ENCODE results near the gene SLC22A1.

The SLC22A1 gene

DNA sequence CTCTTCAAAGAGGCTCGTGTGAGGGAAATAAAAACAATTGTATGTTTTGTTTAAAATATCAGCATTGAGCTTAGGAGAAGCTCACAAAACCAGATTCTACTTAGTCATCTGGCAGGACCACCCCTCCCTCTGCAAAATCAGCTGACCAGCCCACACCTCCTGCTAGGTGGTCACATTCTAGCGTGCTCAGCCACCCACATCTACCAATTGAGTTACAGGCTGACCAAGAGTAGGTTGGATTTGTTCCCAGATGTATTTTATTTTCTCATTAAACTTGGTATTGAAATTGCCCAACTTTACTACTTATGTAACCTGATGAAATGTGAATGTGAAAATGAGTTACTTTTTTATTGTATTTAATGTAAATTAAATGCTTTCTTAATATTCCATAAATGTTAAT is 80.8 kb downstream of the SLC22A1 start:
- no peak overlapping the region for H2BK120ac ChIP-seq (ENCODE audit: low read depth, low read length)
- no peak overlapping the region for H3K27ac ChIP-seq (ENCODE audit: low read length, poor library complexity, severe bottlenecking)
- H3K4ac ChIP-seq (ENCODE audit: low read depth in 1 of 2, low read length in 2 of 2), result no peak overlapping the region
- no peak for DNase-seq
- no peaks in the 10 kb centered on the region for H3K36me3 ChIP-seq (ENCODE audit: control insufficient read depth in 1 of 2, insufficient read depth in 2 of 2, low read depth in 1 of 2, low read length in 2 of 2)
- no peak overlapping the region for H4K91ac ChIP-seq (ENCODE audit: low read length)
- no peak overlapping the region for H4K8ac ChIP-seq (ENCODE audit: low read length)
- no peak overlapping the region for H3K4me2 ChIP-seq (ENCODE audit: low read length, poor library complexity, severe bottlenecking)
- no peaks in the 10 kb centered on the region for H3K79me1 ChIP-seq (replicated peaks; ENCODE audit: low read length, poor library complexity, severe bottlenecking)
- H2AK5ac ChIP-seq (ENCODE audit: low read length, severe bottlenecking), result no peak overlapping the region
- H2AFZ ChIP-seq (ENCODE audit: low read depth, low read length), result no peak overlapping the region
- WGBS, result no CpG with 5 or more reads among the region's 2 CpGs
- H3K14ac ChIP-seq (ENCODE audit: low read length in 2 of 2), result no peak overlapping the region
- no peak overlapping the region for H2BK5ac ChIP-seq (ENCODE audit: low read depth, low read length, poor library complexity, severe bottlenecking)
- H3K23ac ChIP-seq (ENCODE audit: low read length in 2 of 2), result no peak overlapping the region
- H3K9ac ChIP-seq (ENCODE audit: low read length), result no peak overlapping the region
- no peaks in the 10 kb centered on the region for H3K9me3 ChIP-seq (ENCODE audit: control insufficient read depth, low read length)
- H3K4me3 ChIP-seq (ENCODE audit: insufficient read depth in 1 of 2, low read depth in 1 of 2, low read length in 2 of 2), result no peak overlapping the region
- H3K27me3 ChIP-seq (ENCODE audit: control insufficient read depth in 1 of 2, insufficient read depth in 1 of 2, low read length in 2 of 2), result no peaks in the 10 kb centered on the region
- peaks cover 7% of the 10 kb centered on the region for H3K4me1 ChIP-seq (ENCODE audit: control insufficient read depth, insufficient read depth, low read depth, low read length)
- H3K18ac ChIP-seq (ENCODE audit: low read depth in 1 of 2, low read length in 2 of 2), result no peak overlapping the region
- no peak overlapping the region for H2BK15ac ChIP-seq (ENCODE audit: low read depth, poor library complexity, severe bottlenecking)
- H2BK12ac ChIP-seq (ENCODE audit: low read length in 2 of 2), result no peak overlapping the region

DNA sequence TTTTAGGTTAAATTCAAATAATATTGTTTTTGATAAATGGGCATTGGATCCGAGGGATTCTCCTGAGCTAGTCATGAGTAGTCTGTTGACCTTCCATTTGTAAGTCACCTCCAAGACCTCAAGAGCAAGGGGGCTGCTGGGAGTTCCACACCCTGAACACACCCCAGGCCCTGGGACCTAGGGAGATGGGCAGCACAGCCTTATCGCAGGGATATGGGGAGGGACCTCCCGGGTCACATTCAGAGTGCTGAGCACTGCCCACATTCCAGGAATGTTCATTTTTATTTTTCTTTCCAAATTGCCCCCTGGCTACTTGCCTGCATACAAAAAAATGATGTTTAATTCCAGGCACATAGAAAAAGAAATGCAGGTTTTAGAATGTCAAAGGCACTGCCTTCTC is 81.5 kb downstream of the SLC22A1 start:
- H3K79me1 ChIP-seq (replicated peaks; ENCODE audit: low read length, poor library complexity, severe bottlenecking), result no peaks in the 10 kb centered on the region
- H3K36me3 ChIP-seq (ENCODE audit: control insufficient read depth in 1 of 2, insufficient read depth in 2 of 2, low read depth in 1 of 2, low read length in 2 of 2), result no peaks in the 10 kb centered on the region
- no peak overlapping the region for H3K23ac ChIP-seq (ENCODE audit: low read length in 2 of 2)
- no peak overlapping the region for H2BK120ac ChIP-seq (ENCODE audit: low read depth, low read length)
- no peak overlapping the region for H3K27ac ChIP-seq (ENCODE audit: low read length, poor library complexity, severe bottlenecking)
- no peaks in the 10 kb centered on the region for H3K27me3 ChIP-seq (ENCODE audit: control insufficient read depth in 1 of 2, insufficient read depth in 1 of 2, low read length in 2 of 2)
- no peak overlapping the region for H2BK5ac ChIP-seq (ENCODE audit: low read depth, low read length, poor library complexity, severe bottlenecking)
- no peak overlapping the region for H3K9ac ChIP-seq (ENCODE audit: low read length)
- no peak overlapping the region for H3K4me3 ChIP-seq (ENCODE audit: insufficient read depth in 1 of 2, low read depth in 1 of 2, low read length in 2 of 2)
- peak overlapping the region; percentile 63 for H2AK5ac ChIP-seq (ENCODE audit: low read length, severe bottlenecking)
- 75% methylated on average over 3 of the region's 3 CpGs for WGBS
- no peak overlapping the region for H3K14ac ChIP-seq (ENCODE audit: low read length in 2 of 2)
- no peak overlapping the region for H3K4me2 ChIP-seq (ENCODE audit: low read length, poor library complexity, severe bottlenecking)
- H4K8ac ChIP-seq (ENCODE audit: low read length), result no peak overlapping the region
- peaks cover 7% of the 10 kb centered on the region for H3K4me1 ChIP-seq (ENCODE audit: control insufficient read depth, insufficient read depth, low read depth, low read length)
- no peak overlapping the region for H4K91ac ChIP-seq (ENCODE audit: low read length)
- H2BK15ac ChIP-seq (ENCODE audit: low read depth, poor library complexity, severe bottlenecking), result no peak overlapping the region
- H3K18ac ChIP-seq (ENCODE audit: low read depth in 1 of 2, low read length in 2 of 2), result no peak overlapping the region
- no peaks in the 10 kb centered on the region for H3K9me3 ChIP-seq (ENCODE audit: control insufficient read depth, low read length)
- H2BK12ac ChIP-seq (ENCODE audit: low read length in 2 of 2), result no peak overlapping the region
- H3K4ac ChIP-seq (ENCODE audit: low read depth in 1 of 2, low read length in 2 of 2), result no peak overlapping the region
- no peak for DNase-seq
- no peak overlapping the region for H2AFZ ChIP-seq (ENCODE audit: low read depth, low read length)

DNA sequence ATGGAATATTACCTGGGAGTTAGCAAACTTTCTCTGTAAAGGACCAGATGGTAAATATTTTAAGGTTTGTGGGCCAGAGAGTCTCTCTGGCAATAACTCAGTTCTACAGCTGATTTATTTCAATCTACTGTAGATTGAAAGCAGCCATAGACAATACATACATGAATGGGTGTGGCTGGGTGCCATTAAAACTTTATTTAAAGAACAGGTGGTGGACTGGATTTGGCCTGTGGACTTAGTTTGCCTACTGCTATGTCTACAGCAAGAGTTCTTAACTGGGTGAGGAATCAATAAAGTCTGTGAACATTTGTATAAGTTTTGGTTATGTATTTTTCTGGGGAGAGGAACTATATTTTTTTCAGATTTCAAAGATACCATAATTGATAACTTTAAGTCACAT is 81.9 kb downstream of the SLC22A1 start:
- Histone ChIP-seq H3K27me3 (ENCODE audit: control insufficient read depth in 1 of 2, insufficient read depth in 1 of 2, low read length in 2 of 2) (no peaks in the 10 kb centered on the region), H3K4me3 (ENCODE audit: insufficient read depth in 1 of 2, low read depth in 1 of 2, low read length in 2 of 2) (no peak overlapping the region), H2BK5ac (ENCODE audit: low read depth, low read length, poor library complexity, severe bottlenecking) (no peak overlapping the region), H4K8ac (ENCODE audit: low read length) (no peak overlapping the region), H3K36me3 (ENCODE audit: control insufficient read depth in 1 of 2, insufficient read depth in 2 of 2, low read depth in 1 of 2, low read length in 2 of 2) (no peaks in the 10 kb centered on the region), H2BK15ac (ENCODE audit: low read depth, poor library complexity, severe bottlenecking) (no peak overlapping the region), H3K9me3 (ENCODE audit: control insufficient read depth, low read length) (no peaks in the 10 kb centered on the region), H4K91ac (ENCODE audit: low read length) (no peak overlapping the region), H2BK12ac (ENCODE audit: low read length in 2 of 2) (no peak overlapping the region), H3K79me1 (replicated peaks; ENCODE audit: low read length, poor library complexity, severe bottlenecking) (no peaks in the 10 kb centered on the region), H3K23ac (ENCODE audit: low read length in 2 of 2) (no peak overlapping the region), H3K14ac (ENCODE audit: low read length in 2 of 2) (no peak overlapping the region), H3K4ac (ENCODE audit: low read depth in 1 of 2, low read length in 2 of 2) (no peak overlapping the region), H3K18ac (ENCODE audit: low read depth in 1 of 2, low read length in 2 of 2) (no peak overlapping the region), H3K27ac (ENCODE audit: low read length, poor library complexity, severe bottlenecking) (no peak overlapping the region), H3K9ac (ENCODE audit: low read length) (no peak overlapping the region), H2AK5ac (ENCODE audit: low read length, severe bottlenecking) (no peak overlapping the region), H3K4me1 (ENCODE audit: control insufficient read depth, insufficient read depth, low read depth, low read length) (peaks cover 7% of the 10 kb centered on the region), H2BK120ac (ENCODE audit: low read depth, low read length) (no peak overlapping the region), H3K4me2 (ENCODE audit: low read length, poor library complexity, severe bottlenecking) (no peak overlapping the region), H2AFZ (ENCODE audit: low read depth, low read length) (no peak overlapping the region)
- no peak for DNase-seq

DNA sequence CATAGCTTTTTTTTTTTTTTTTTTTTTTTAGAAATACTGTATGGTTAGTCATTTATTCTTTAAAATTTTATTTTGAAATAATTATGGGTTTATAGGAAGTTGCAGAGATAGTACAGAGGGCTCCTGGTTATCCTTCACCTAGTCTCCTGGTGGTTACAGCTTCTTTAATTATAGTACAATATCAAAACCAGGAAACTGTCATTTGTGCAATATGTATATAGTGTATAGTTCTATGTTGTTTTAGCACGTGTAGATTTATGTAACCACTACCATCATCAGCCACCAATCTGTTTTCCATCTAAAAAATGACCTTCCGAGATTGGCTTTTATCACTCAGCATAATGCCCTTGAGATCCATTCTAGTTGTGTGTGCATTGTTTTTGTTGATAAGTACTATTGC is 82.3 kb downstream of the SLC22A1 start:
- peaks cover 7% of the 10 kb centered on the region for H3K4me1 ChIP-seq (ENCODE audit: control insufficient read depth, insufficient read depth, low read depth, low read length)
- no peak overlapping the region for H2BK12ac ChIP-seq (ENCODE audit: low read length in 2 of 2)
- H3K27ac ChIP-seq (ENCODE audit: low read length, poor library complexity, severe bottlenecking), result no peak overlapping the region
- H3K14ac ChIP-seq (ENCODE audit: low read length in 2 of 2), result no peak overlapping the region
- H3K9me3 ChIP-seq (ENCODE audit: control insufficient read depth, low read length), result no peaks in the 10 kb centered on the region
- H2BK5ac ChIP-seq (ENCODE audit: low read depth, low read length, poor library complexity, severe bottlenecking), result no peak overlapping the region
- DNase-seq, result no peak
- no peak overlapping the region for H4K8ac ChIP-seq (ENCODE audit: low read length)
- H3K18ac ChIP-seq (ENCODE audit: low read depth in 1 of 2, low read length in 2 of 2), result no peak overlapping the region
- no peak overlapping the region for H2AFZ ChIP-seq (ENCODE audit: low read depth, low read length)
- no peak overlapping the region for H2BK15ac ChIP-seq (ENCODE audit: low read depth, poor library complexity, severe bottlenecking)
- no peaks in the 10 kb centered on the region for H3K79me1 ChIP-seq (replicated peaks; ENCODE audit: low read length, poor library complexity, severe bottlenecking)
- no peak overlapping the region for H2BK120ac ChIP-seq (ENCODE audit: low read depth, low read length)
- H3K4me2 ChIP-seq (ENCODE audit: low read length, poor library complexity, severe bottlenecking), result no peak overlapping the region
- H3K27me3 ChIP-seq (ENCODE audit: control insufficient read depth in 1 of 2, insufficient read depth in 1 of 2, low read length in 2 of 2), result no peaks in the 10 kb centered on the region
- no peak overlapping the region for H3K23ac ChIP-seq (ENCODE audit: low read length in 2 of 2)
- WGBS, result no CpG with 5 or more reads among the region's 2 CpGs
- no peak overlapping the region for H3K9ac ChIP-seq (ENCODE audit: low read length)
- no peak overlapping the region for H3K4me3 ChIP-seq (ENCODE audit: insufficient read depth in 1 of 2, low read depth in 1 of 2, low read length in 2 of 2)
- no peak overlapping the region for H4K91ac ChIP-seq (ENCODE audit: low read length)
- H3K36me3 ChIP-seq (ENCODE audit: control insufficient read depth in 1 of 2, insufficient read depth in 2 of 2, low read depth in 1 of 2, low read length in 2 of 2), result no peaks in the 10 kb centered on the region
- H2AK5ac ChIP-seq (ENCODE audit: low read length, severe bottlenecking), result no peak overlapping the region
- H3K4ac ChIP-seq (ENCODE audit: low read depth in 1 of 2, low read length in 2 of 2), result no peak overlapping the region

Measured in mesenchymal stem cell (in vitro differentiated cells and primary cell).